ENCODE data around the gene CELSR1. TPM values are rescaled to one million over a fixed set of nuclear protein-coding genes. Genes with fewer than 3 reads are reported as not detected.

CELSR1 gene
- total RNA-seq, 1 experiment from 2014 or later: 19.6 TPM

DNA sequence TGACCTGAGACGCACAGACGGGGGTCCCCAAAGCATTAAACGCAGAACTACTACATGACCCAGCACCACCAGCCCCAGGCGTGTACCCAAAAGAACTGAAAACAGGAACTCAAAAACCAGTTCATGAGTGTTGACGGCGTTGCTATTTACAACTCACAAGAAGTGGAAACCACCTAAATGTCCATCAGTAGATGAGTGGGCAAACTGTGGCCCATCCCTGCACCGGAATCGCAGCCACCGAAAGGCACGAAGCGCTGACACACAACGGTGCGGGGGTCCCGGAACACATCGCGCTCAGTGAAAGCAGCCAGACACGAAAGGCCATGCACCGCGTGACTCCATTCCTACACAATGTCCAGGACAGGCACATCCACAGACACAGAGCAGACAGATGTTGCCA is 122.7 kb downstream of the CELSR1 start:
- no peak overlapping the region for H3K9ac ChIP-seq (ENCODE audit: low read length)
- no peaks in the 10 kb centered on the region for H3K36me3 ChIP-seq (ENCODE audit: control insufficient read depth in 1 of 2, insufficient read depth in 2 of 2, low read length in 2 of 2)
- intact Hi-C loops (cut with micrococcal nuclease): no loop called here
- CTCF ChIA-PET: no interaction called here
- ATAC-seq (no peak), DNase-seq (ENCODE audit: low read depth, low spot score) (no peak)
- TF ChIP-seq, protein P1, sequence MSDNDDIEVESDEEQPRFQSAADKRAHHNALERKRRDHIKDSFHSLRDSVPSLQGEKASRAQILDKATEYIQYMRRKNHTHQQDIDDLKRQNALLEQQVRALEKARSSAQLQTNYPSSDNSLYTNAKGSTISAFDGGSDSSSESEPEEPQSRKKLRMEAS (IDR thresholded peaks at IDR 0.05): no peak
- TF ChIP-seq TCF7L2 (IDR thresholded peaks at IDR 0.05; ENCODE audit: borderline replicate concordance, extremely low read depth, insufficient read depth, insufficient read length) (no peak), RAD21 (IDR thresholded peaks at IDR 0.05; ENCODE audit: low read depth) (no peak), SIN3A (IDR thresholded peaks at IDR 0.05; ENCODE audit: low read depth) (no peak), YY1 (IDR thresholded peaks at IDR 0.05; ENCODE audit: extremely low read depth, insufficient replicate concordance, low read depth, low read length) (no peak), ZNF274 (IDR thresholded peaks at IDR 0.05; ENCODE audit: low read depth, low read length) (no peak), POLR2AphosphoS5 (IDR thresholded peaks at IDR 0.05; ENCODE audit: low read depth, low read length) (no peak), EZH2 (IDR thresholded peaks at IDR 0.05) (no peak), CEBPB (IDR thresholded peaks at IDR 0.05; ENCODE audit: low read depth) (no peak), SRF (IDR thresholded peaks at IDR 0.05; ENCODE audit: low read depth) (no peak), FOSL1 (IDR thresholded peaks at IDR 0.05; ENCODE audit: low read depth) (no peak), ELF1 (IDR thresholded peaks at IDR 0.05; ENCODE audit: borderline replicate concordance, low read depth) (no peak), EGR1 (IDR thresholded peaks at IDR 0.05; ENCODE audit: low read depth) (no peak), CBX3 (IDR thresholded peaks at IDR 0.05; ENCODE audit: low read depth) (no peak), ZFX (IDR thresholded peaks at IDR 0.05) (no peak), JUND (IDR thresholded peaks at IDR 0.05) (no peak)
- TF ChIP-seq, protein P2, sequence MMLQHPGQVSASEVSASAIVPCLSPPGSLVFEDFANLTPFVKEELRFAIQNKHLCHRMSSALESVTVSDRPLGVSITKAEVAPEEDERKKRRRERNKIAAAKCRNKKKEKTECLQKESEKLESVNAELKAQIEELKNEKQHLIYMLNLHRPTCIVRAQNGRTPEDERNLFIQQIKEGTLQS (IDR thresholded peaks at IDR 0.05): no peak
- TF ChIP-seq, protein P3, sequence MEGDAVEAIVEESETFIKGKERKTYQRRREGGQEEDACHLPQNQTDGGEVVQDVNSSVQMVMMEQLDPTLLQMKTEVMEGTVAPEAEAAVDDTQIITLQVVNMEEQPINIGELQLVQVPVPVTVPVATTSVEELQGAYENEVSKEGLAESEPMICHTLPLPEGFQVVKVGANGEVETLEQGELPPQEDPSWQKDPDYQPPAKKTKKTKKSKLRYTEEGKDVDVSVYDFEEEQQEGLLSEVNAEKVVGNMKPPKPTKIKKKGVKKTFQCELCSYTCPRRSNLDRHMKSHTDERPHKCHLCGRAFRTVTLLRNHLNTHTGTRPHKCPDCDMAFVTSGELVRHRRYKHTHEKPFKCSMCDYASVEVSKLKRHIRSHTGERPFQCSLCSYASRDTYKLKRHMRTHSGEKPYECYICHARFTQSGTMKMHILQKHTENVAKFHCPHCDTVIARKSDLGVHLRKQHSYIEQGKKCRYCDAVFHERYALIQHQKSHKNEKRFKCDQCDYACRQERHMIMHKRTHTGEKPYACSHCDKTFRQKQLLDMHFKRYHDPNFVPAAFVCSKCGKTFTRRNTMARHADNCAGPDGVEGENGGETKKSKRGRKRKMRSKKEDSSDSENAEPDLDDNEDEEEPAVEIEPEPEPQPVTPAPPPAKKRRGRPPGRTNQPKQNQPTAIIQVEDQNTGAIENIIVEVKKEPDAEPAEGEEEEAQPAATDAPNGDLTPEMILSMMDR (IDR thresholded peaks at IDR 0.05 in 2 of 3, conservative IDR thresholded peaks at IDR 0.05 in 1 of 3; ENCODE audit: borderline replicate concordance in 1 of 3, insufficient read depth in 1 of 3, low read depth in 2 of 3, low read length in 2 of 3): no peak
- TF ChIP-seq, protein P4, sequence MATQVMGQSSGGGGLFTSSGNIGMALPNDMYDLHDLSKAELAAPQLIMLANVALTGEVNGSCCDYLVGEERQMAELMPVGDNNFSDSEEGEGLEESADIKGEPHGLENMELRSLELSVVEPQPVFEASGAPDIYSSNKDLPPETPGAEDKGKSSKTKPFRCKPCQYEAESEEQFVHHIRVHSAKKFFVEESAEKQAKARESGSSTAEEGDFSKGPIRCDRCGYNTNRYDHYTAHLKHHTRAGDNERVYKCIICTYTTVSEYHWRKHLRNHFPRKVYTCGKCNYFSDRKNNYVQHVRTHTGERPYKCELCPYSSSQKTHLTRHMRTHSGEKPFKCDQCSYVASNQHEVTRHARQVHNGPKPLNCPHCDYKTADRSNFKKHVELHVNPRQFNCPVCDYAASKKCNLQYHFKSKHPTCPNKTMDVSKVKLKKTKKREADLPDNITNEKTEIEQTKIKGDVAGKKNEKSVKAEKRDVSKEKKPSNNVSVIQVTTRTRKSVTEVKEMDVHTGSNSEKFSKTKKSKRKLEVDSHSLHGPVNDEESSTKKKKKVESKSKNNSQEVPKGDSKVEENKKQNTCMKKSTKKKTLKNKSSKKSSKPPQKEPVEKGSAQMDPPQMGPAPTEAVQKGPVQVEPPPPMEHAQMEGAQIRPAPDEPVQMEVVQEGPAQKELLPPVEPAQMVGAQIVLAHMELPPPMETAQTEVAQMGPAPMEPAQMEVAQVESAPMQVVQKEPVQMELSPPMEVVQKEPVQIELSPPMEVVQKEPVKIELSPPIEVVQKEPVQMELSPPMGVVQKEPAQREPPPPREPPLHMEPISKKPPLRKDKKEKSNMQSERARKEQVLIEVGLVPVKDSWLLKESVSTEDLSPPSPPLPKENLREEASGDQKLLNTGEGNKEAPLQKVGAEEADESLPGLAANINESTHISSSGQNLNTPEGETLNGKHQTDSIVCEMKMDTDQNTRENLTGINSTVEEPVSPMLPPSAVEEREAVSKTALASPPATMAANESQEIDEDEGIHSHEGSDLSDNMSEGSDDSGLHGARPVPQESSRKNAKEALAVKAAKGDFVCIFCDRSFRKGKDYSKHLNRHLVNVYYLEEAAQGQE (IDR thresholded peaks at IDR 0.05; ENCODE audit: low read depth): no peak
- TF ChIP-seq, protein P5, sequence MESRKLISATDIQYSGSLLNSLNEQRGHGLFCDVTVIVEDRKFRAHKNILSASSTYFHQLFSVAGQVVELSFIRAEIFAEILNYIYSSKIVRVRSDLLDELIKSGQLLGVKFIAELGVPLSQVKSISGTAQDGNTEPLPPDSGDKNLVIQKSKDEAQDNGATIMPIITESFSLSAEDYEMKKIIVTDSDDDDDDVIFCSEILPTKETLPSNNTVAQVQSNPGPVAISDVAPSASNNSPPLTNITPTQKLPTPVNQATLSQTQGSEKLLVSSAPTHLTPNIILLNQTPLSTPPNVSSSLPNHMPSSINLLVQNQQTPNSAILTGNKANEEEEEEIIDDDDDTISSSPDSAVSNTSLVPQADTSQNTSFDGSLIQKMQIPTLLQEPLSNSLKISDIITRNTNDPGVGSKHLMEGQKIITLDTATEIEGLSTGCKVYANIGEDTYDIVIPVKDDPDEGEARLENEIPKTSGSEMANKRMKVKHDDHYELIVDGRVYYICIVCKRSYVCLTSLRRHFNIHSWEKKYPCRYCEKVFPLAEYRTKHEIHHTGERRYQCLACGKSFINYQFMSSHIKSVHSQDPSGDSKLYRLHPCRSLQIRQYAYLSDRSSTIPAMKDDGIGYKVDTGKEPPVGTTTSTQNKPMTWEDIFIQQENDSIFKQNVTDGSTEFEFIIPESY (IDR thresholded peaks at IDR 0.05; ENCODE audit: extremely low read depth, insufficient replicate concordance, low read length): no peak
- H3K27ac ChIP-seq (ENCODE audit: low read depth, low read length): no peak overlapping the region
- no peaks in the 10 kb centered on the region for H4K20me1 ChIP-seq (ENCODE audit: insufficient read depth)
- RAD21 ChIA-PET (ENCODE audit: low non-redundant PET in 1 of 2, low total read pairs in 2 of 2, uncharacterized antibody in 2 of 2, unreplicated experiment in 2 of 2): interaction anchor here in 1 of 2 experiments (0.7 kb wide), 1 partner anchor 14 kb away, joined by 4 read pairs; no protein-coding TSS in a partner anchor
- H3K27me3 ChIP-seq (ENCODE audit: insufficient read depth, low read length): no peaks in the 10 kb centered on the region
- H3K9me2 ChIP-seq (ENCODE audit: insufficient read depth): no peaks in the 10 kb centered on the region
- H3K4me3 ChIP-seq (replicated peaks in 1 of 2; ENCODE audit: low read depth in 1 of 2, low read length in 2 of 2): no peak overlapping the region
- POLR2A ChIA-PET: no interaction called here
- H3K79me2 ChIP-seq (ENCODE audit: insufficient read depth, low read length): no peaks in the 10 kb centered on the region
- H3K4me1 ChIP-seq (ENCODE audit: control insufficient read depth in 1 of 2, insufficient read depth in 2 of 2, low read length in 2 of 2): no peaks in the 10 kb centered on the region
- H3K4me2 ChIP-seq (ENCODE audit: low read length): no peak overlapping the region
- no peaks in the 10 kb centered on the region for H3K9me3 ChIP-seq (ENCODE audit: control insufficient read depth in 1 of 2, insufficient read depth in 1 of 2, low read depth in 1 of 2, low read length in 2 of 2)
- no TSS peak for BruUV-seq (replicated peaks)
- no peak overlapping the region for H2AFZ ChIP-seq (ENCODE audit: low read depth, low read length, poor library complexity, severe bottlenecking)
